Tibial nerve (tissue), 4 donors: ENCODE results near the gene OGFOD3.

Experiments
- EP300 ChIP-seq, 2 donors: sonication (generic); formaldehyde crosslinking; IDR thresholded peaks; one replicate each; pipeline ENCODE4 v1.6.1; 2017; ENCODE audit warnings: antibody characterized with exemption in 2 of 2, mild to moderate bottlenecking in 1 of 2
- TF ChIP-seq, protein P1 (sequence below), 5 experiments: fragments of 200-600 bp in 3 of 5; fragments of 450-650 bp in 2 of 5; sonication (generic) in 3 of 5; IDR thresholded peaks; one replicate each; pipeline ENCODE4 v1.5.1; 2016 to 2019; ENCODE audit warnings: antibody characterized with exemption in 5 of 5, mild to moderate bottlenecking in 3 of 5, moderate library complexity in 2 of 5

DNA sequence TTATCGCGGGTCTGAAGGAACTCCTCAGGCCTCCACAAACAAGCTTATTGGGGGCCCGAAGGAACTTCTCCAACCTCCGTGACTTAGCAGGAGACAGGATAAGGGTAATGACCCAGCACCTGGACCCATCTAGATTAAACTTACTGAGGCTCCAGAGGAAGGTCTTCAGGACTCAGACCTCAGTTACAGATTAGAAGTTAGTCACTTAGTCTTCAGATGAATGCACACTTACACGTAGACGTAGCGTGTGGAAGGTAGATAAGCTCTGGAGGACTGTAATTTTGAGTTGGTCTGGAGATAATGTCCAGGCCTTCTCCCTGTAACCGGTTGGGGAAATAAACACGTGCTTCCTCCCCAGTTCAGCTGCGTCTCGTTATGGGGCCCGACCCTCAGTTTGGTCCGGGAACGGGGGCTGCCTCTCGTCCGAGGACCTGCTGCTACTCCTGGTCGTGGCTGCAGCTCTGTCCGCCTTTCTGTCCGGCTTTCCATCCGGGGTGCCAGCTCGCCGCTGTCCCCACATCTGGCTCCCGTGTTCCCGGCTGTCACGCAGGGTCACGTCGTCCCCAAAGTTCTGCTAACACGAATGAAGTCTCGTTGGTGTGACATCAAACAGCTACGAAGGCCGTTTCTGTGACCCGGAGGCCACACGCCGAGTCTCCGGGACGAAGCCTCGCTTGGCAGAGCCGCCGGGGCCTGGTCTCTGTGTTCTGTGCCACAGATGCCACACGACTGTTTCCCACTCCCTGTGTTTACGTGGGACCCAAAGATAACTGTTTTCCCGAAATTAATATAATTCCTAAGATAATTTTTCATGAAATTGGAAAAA is 73.0 kb downstream of the OGFOD3 start:
- TF ChIP-seq, protein P1, sequence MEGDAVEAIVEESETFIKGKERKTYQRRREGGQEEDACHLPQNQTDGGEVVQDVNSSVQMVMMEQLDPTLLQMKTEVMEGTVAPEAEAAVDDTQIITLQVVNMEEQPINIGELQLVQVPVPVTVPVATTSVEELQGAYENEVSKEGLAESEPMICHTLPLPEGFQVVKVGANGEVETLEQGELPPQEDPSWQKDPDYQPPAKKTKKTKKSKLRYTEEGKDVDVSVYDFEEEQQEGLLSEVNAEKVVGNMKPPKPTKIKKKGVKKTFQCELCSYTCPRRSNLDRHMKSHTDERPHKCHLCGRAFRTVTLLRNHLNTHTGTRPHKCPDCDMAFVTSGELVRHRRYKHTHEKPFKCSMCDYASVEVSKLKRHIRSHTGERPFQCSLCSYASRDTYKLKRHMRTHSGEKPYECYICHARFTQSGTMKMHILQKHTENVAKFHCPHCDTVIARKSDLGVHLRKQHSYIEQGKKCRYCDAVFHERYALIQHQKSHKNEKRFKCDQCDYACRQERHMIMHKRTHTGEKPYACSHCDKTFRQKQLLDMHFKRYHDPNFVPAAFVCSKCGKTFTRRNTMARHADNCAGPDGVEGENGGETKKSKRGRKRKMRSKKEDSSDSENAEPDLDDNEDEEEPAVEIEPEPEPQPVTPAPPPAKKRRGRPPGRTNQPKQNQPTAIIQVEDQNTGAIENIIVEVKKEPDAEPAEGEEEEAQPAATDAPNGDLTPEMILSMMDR (IDR thresholded peaks at IDR 0.05) = no peak
- TF ChIP-seq EP300 (IDR thresholded peaks at IDR 0.05) = no peak
